Measurements from ENCODE around the gene NUBP1. TPM values are rescaled to one million over a fixed set of nuclear protein-coding genes. Genes with fewer than 3 reads are reported as not detected.

NUBP1 gene
- total RNA-seq, 1 donor, result 19.5 TPM

GRCh38 chr16:10762336-10763016 is 18.8 kb downstream of the NUBP1 start:
- Histone ChIP-seq H3K79me2 (ENCODE audit: insufficient read depth, low read length) (no peaks in the 10 kb centered on the region), H3K27ac (ENCODE audit: low read depth, low read length) (no peak overlapping the region), H3K36me3 (ENCODE audit: insufficient read depth, low read length) (peaks cover 37% of the 10 kb centered on the region), H3K27me3 (ENCODE audit: insufficient read depth, low read length) (no peaks in the 10 kb centered on the region), H4K20me1 (ENCODE audit: insufficient read depth, low read length) (peaks cover 3% of the 10 kb centered on the region), H3K4me1 (ENCODE audit: insufficient read depth, low read length) (no peaks in the 10 kb centered on the region), H3K4me3 (ENCODE audit: insufficient read depth, low read length) (no peak overlapping the region), H3K9me3 (ENCODE audit: low read depth, low read length) (no peaks in the 10 kb centered on the region), H2AFZ (ENCODE audit: low read length) (no peak overlapping the region), H3K4me2 (ENCODE audit: insufficient read depth, low read length) (no peak overlapping the region)
- no peak for DNase-seq (ENCODE audit: insufficient read length, low spot score, missing footprints)
- TF ChIP-seq CTCF (IDR thresholded peaks at IDR 0.05; ENCODE audit: extremely low read depth, low read depth, low read length), result no peak

GRCh38 chr16:10763456-10763855 is 19.8 kb downstream of the NUBP1 start:
- no peak for DNase-seq (ENCODE audit: insufficient read length, low spot score, missing footprints)
- H3K79me2 ChIP-seq (ENCODE audit: insufficient read depth, low read length), result no peaks in the 10 kb centered on the region
- no peak for TF ChIP-seq CTCF (IDR thresholded peaks at IDR 0.05; ENCODE audit: extremely low read depth, low read depth, low read length)

GRCh38 chr16:10765772-10766171 is 22.1 kb downstream of the NUBP1 start:
- Histone ChIP-seq H3K4me3 (ENCODE audit: insufficient read depth, low read length) (no peak overlapping the region), H3K36me3 (ENCODE audit: insufficient read depth, low read length) (peaks cover 9% of the 10 kb centered on the region), H3K9me3 (ENCODE audit: low read depth, low read length) (no peaks in the 10 kb centered on the region), H3K79me2 (ENCODE audit: insufficient read depth, low read length) (no peaks in the 10 kb centered on the region), H3K4me2 (ENCODE audit: insufficient read depth, low read length) (no peak overlapping the region), H2AFZ (ENCODE audit: low read length) (no peak overlapping the region), H3K27ac (ENCODE audit: low read depth, low read length) (no peak overlapping the region), H3K27me3 (ENCODE audit: insufficient read depth, low read length) (no peaks in the 10 kb centered on the region), H4K20me1 (ENCODE audit: insufficient read depth, low read length) (peaks cover 3% of the 10 kb centered on the region), H3K4me1 (ENCODE audit: insufficient read depth, low read length) (no peaks in the 10 kb centered on the region)
- no peak for DNase-seq (ENCODE audit: insufficient read length, low spot score, missing footprints)
- TF ChIP-seq CTCF (IDR thresholded peaks at IDR 0.05; ENCODE audit: extremely low read depth, low read depth, low read length), result no peak

More at GRCh38 chr16:10763456-10763855, 19.8 kb downstream of the NUBP1 start:
- Histone ChIP-seq H3K9me3 (ENCODE audit: low read depth, low read length) (no peaks in the 10 kb centered on the region), H4K20me1 (ENCODE audit: insufficient read depth, low read length) (peaks cover 3% of the 10 kb centered on the region), H3K27me3 (ENCODE audit: insufficient read depth, low read length) (no peaks in the 10 kb centered on the region), H3K4me3 (ENCODE audit: insufficient read depth, low read length) (no peak overlapping the region), H3K4me1 (ENCODE audit: insufficient read depth, low read length) (no peaks in the 10 kb centered on the region), H3K4me2 (ENCODE audit: insufficient read depth, low read length) (no peak overlapping the region), H3K36me3 (ENCODE audit: insufficient read depth, low read length) (peaks cover 28% of the 10 kb centered on the region), H3K27ac (ENCODE audit: low read depth, low read length) (no peak overlapping the region), H2AFZ (ENCODE audit: low read length) (no peak overlapping the region)

- Histone ChIP-seq H3K9me3 (ENCODE audit: low read depth, low read length) (no peaks in the 10 kb centered on the region), H2AFZ (ENCODE audit: low read length) (no peak overlapping the region)
- no peak for TF ChIP-seq CTCF (IDR thresholded peaks at IDR 0.05; ENCODE audit: extremely low read depth, low read depth, low read length)
These were observed 23.5 kb downstream of the NUBP1 start for GRCh38 chr16:10767127-10767526.

More at GRCh38 chr16:10767127-10767526, 23.5 kb downstream of the NUBP1 start:
- Histone ChIP-seq H3K27me3 (ENCODE audit: insufficient read depth, low read length) (no peaks in the 10 kb centered on the region), H3K4me3 (ENCODE audit: insufficient read depth, low read length) (no peak overlapping the region), H3K4me1 (ENCODE audit: insufficient read depth, low read length) (no peaks in the 10 kb centered on the region), H3K27ac (ENCODE audit: low read depth, low read length) (no peak overlapping the region), H3K79me2 (ENCODE audit: insufficient read depth, low read length) (no peaks in the 10 kb centered on the region), H3K4me2 (ENCODE audit: insufficient read depth, low read length) (no peak overlapping the region), H4K20me1 (ENCODE audit: insufficient read depth, low read length) (peaks cover 3% of the 10 kb centered on the region), H3K36me3 (ENCODE audit: insufficient read depth, low read length) (peaks cover 6% of the 10 kb centered on the region)
- DNase-seq (ENCODE audit: insufficient read length, low spot score, missing footprints), result peak; percentile 50
